NCI-H2081 (cell line): ENCODE measurements around the gene CSAD.
"Not testable (repeated sequence)": the region's sequence is repeated elsewhere in the genome, so short reads cannot be mapped to it uniquely, and the experiment has no call there.

Source experiments
- DNase-seq, 2 experiments: peaks; one replicate each; lab custom pipeline; 2025; lab: John Stamatoyannopoulos, UW

CSAD gene

DNA sequence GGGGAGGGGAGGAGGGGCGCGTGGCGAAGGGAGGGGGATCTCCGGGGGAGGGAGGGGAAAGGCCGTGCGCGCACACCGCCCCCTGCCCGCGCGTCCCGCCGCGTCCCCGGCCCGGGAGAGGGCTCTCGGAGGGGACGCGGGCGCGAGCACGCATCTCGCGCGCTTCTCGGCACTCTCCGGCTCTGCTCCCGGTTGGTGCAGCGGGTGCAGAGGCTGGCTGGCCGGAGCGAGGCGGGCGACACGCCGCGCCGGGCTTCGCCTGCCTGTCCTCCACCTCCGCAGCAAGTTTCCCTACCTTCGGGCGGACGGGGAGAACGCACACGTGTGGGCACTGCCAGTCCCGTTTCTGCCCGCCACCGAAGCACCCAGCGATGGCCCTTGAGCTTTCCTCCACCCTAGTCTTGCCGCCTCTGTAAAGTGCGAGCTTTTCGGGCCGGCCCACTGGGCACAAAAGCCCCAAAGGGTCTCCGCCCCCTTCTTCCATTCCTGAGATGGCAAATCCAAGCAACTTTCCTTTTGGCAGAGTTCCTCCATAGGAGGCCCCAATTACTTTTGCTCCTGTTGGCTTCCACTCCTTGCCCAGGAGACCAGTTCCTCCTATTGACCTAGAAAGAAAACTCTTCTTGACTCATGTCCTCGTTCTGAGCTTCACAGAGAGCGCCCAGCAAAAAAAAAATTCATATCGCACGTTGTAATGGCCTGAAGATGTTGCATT, 363 bp upstream of the CSAD start:
- peak; percentile 84 to 89 for DNase-seq

DNA sequence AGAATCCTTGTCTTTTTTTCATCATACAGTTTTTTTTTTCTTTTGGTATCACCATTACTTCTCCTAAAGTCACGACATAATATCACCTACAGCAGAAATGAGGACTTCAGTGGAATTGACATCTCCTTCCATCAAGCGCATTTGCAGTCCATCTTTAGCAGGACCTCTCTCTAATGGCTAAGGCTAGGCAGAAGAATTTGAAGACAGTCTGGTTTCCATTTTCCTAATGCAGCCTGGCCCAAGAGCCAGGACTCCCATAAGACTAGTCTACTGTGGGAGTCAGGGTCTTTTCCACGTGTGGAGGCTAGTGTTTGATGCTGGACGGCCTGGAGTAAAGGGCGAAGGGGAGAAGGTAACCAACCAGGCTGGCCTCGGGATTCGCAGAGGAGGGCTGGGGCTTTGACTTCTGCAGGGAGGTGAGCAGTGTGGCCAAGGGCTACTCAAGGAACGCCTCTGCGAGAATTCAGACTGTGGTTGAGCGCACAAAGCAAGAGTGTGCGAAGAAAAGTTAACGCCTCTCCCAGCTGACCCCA, 972 bp downstream of the CSAD start:
- no peak for DNase-seq

DNA sequence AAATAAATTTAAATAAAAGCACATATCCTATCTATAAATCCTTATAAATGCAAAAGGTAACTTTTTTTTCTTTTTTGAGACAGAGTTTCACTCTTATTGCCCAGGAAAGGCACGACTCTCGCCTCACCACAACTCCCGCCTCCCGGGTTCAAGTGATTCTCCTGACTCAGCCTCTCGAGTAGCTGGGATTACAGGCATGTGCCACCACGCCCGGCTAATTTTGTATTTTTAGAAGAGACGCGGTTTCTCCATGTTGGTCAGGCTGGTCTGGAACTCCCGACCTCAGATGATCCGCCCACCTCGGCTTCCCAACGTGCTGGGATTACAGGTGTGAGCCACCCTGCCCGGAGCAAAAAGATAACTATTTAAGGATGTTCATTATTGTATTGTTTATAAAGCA, 1.9 kb downstream of the CSAD start:
- DNase-seq: not testable (repeated sequence)

DNA sequence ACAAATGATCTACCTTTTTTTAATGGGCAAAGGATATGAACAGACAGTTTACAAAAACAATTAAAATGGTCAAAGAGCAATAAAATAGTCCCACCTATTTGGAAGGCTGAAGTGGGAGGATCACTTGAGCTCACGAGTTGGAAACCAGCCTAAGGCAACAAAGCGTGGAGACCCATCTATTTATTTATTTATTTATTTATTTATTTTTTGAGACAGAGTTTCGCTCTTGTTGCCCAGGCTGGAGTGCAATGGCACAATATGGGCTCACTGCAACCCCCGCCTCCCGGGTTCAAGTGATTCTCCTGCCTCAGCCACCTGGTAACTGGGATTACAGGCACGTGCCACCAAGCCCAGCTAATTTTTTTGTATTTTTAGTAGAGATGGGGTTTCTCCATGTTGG, 3.3 kb downstream of the CSAD start:
- not testable (repeated sequence) for DNase-seq

DNA sequence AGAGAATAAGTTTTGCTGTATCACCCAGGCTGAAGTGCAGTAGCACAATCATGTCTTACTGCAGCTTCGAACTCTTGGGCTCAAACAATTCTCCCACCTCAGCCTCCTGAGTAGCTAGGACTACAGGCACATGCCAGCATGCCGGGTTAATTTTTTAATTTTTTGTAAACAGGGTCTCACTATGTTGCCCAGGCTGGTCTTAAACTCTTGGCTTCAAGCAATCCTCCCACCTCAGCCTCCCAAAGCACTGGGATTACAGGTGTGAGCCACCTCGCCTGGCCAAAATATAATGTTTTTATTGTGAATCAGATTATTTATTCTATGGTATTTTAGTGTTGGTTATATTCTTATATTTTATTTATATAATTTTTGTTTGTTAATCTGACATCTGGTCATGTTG, 4.0 kb downstream of the CSAD start:
- no peak for DNase-seq

DNA sequence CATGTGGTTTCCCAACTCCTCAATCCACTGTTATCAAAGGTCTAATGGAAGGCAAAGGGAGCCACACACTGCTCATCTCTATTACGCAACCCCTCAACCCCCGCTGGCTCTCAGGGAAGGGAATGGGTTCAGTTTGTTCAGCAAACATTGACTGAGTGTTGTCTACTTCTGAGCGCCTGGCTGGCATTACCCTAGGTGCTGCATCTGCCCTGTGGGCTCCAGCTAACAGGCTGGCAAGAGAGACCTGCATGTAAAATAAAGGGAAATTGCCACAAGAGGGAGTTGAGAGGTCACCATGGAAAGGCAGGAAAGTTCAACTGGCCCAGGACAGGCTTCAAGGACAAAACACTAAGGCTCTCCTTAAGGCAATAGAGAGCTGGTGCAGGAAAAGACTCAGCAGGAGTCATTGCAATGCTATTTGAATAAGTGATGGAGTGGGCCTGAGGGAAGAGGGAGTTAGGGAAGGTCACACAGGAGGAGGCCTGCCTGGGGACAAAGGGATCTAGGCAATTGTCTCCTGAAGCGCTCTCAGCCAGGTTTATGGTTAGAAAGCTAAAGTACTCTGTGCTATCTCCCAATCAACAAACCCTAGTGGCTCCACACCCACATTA, 5.7 kb downstream of the CSAD start:
- DNase-seq: peak; percentile 57 to 82

DNA sequence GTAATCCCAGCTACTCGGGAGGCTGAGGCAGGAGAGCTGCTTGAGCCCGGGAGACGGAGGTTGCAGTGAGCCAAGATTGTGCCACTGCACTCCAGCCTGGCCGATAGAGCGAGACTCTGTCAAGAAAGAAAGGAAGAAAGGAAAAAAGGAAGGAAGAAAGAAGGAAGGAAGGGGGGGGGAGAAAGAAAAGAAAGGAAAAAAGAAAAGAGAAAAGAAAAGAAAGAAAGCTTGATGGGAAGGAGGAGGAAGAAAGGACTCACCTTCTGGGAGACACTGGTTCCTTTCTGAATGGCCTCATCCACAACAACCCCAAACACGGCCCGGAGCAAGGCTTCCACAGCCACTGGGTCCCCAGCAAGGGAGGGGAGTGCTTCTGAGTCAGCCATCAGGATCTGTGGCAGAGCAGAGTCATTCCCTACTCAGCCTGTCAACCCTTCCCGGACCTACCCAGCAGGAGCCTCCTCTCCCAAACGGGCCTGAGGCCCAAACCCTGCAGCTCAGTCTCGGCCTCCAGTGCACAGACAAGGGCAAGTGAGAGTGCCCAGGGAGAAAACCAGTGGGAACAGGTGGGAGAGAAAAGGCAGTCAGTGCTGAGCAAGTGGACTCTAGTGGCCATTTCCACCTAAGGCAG, 7.5 kb downstream of the CSAD start:
- no peak for DNase-seq

DNA sequence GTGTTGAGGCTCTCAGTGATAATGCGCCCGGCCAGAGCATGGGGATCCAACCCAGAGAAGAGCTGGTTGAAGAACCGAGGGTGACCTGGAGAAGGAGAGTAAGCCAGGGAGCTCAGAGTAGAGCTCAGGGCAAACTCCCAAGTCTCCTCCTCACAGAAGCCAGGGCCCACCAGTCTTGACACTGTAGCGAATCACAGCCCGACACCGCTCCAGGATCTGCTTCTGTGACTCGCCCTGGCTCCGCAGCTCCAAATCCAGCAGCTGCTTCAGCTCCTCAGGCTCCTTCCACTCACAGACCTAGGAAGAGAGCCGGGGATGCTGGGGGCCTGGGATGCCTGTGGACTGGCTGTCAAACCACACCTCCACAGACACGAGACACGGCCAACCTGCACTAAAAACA, 8.4 kb downstream of the CSAD start:
- DNase-seq: no peak

DNA sequence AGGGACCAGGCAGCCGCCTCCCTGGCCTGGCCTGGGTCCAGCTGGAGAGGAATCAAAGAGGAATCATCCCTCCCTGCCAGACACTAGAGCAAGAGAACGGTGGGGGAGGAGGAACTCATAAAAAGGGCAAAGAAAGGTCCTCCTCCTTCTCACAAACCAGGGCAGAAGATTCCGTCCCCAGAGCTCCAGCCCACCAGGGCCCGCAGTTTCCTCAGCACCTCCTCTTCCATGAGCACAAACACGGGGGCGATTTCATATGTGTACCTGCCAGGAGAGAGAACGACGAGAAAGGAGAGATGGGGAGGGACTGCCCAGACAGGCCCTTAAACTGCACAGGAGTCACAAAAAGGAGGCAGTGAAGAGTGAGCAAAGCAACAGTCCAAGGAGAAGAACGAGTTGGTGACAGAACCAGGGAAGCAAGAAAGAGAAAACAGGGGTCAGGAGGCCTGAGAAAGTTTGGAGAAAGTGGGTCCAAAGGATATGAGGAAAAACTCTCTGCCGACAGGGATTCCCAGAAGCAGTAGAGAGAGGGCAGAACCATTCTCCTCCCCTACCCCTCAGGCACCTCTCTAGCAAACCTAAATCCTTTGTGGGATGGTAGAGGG, 8.9 kb downstream of the CSAD start:
- no peak for DNase-seq

DNA sequence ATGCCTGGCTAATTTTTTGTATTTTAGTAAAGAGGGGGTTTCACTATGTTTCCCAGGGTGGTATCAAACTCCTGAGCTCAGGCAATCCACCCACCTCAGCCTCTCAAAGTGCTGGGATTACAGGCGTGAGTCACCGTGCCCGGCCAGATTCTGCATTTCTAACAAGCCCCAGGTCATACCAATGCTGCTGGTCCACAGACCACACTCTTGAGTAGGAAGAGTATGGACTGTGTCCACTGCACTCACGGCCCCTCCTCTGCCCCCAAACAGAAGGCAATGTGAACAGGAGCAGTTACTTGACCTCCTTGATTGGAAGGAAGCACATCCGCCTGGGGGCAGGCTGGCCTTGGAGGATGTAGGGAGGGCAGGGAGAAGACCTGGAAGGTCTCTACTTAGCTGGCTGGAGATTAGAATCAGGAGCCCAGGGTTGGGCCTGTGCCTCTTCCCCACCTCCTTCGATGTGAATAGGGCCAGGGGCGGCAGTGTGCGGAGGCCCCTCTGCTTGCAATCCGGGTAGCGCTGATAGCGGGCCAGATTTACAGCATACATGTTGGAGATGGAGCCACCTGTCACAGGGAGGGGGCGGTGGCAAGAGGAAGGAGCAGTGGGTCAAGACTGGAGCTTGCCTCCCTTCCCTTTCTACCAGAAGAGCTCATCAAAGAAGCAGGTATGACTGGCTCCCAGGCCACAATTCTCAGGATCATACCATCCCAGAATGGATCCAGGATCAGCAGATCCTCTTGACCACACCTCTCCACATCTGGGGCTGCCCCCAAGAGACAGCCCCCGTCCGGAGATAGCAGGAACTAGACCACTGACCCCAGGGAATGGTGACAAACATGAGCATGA, 9.6 kb downstream of the CSAD start:
- no peak for DNase-seq

DNA sequence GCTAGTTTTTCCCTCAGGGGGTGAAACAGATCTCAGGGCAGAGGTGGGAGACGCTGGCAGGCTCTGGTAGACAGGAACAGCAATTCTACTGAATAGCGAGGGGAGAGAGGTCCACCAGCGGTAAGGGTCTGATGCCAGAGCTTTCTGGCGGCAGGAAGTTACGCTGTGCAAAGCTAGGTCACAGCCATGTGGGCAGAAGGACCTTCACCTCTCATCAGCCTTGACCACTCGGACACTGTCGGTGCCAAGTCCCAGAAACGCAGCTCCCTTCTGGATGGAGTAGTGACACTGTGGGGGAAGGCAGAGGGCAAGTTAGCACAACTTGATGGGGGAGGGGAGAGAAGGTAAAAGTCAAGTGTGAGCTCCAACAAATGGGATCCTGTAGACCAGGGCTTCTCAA, 10.5 kb downstream of the CSAD start:
- DNase-seq: no peak

DNA sequence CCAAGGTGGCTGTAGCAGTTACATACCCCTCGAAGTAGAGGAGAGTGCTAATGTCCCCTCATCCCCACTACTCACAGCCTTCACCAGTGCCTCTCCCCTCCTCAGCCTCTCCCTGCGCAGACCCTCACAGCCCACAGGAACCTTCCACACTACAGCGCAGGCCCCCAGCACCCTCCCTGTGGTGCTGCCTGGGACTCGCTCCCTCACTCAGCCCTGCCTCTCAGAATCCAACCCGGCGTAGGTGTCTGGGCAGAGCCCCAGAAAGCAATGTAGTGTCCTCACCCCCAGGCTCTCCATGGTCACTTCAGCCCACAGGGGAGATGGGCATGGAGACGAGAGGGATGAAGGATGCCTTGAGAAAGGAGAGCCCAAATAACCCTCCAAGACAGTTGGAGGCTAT, 11.1 kb downstream of the CSAD start:
- DNase-seq: no peak

DNA sequence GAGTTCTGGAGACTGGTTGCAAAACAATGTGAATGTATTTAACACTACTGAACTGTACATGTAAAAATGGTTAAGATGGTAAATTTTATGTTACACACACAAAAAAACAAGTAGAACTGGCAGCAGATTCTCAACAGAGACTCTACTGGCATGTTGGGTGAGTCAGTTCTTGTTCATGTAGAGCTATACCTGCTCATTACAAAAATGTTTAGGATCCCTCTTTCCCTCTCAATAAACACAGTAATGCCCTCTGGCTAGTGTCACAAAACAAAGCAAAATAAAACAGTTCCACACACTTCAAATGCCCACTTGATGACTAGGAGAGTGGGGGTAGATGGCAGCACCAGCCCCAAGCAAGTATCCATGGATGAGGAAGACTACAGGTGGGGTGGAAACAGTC, 13.9 kb downstream of the CSAD start:
- DNase-seq: no peak

DNA sequence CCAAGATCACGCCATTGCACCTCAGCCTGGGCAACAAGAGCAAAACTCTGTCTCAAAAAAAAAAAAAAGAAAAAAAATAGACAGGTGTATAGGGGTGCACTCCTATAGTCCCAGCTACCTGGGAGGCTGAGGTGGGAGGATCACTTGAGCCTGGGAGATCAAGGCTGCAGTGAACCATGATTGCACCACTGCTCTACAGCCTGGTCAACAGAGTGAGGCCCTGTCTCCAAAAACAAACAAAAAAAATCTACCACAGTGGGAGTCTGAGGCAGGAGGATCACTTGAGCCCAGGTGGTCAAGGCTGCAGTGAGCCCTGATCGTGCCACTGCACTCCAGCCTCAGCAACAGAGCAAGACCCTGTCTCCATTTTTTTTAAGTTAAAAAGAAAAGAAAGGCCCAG, 17.7 kb downstream of the CSAD start:
- DNase-seq: not testable (repeated sequence)

DNA sequence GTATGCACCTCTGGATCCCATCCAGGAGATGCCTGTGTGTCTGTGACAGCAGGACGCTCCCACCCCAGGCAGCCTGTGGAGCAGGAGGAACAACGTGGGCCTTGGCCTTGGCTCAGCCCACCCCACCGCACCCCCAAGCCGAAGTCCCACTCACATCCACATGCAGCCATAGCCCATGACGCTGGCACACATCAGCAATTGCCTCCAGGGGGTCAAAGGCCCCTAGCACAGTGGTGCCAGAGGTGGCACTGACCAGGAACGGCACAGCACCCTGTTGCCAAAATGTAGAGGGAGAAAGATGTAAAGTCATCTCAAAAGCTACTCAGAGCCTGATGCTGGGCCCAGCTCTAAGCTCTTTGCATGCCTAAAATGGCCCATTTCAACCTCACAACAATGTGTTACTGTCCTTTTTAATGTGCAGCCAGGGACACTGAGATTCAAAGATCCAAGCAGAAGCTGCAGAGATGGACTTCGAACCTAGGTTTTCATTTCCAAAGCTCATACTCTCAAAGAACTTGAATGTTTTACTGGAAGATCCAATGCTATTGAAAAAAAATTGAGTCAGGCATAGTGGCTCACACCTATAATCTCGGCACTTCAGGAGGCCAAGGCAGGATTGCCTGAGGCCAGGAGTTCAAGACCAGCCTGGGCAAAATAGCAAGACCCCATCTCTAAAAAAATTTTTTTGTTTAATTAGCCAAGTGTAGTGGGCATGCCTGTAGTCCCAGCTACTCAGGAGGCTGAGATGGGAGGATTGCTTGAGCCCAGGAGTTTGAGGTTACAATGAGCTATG, 19.4 kb downstream of the CSAD start:
- no peak for DNase-seq

DNA sequence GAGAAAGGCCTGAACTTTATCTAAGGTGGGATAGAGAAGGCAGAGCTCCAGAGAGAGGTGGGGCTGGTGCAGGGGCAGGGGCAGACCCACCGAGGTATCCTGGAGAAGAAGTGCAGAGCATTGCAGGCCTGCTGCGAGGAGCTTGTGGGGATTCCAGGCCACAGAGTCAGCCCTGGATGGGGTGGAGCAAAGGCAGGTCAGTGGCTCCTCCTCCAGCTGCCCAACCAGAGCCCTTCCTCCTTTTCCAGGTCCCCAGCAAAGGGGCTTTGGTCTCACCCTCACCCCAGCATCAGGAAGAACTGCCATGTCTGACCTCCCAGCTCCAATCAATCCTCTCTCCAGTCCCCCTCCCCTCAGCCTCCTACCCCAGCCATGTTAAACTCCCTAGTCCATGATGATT, 20.1 kb downstream of the CSAD start:
- DNase-seq: no peak

DNA sequence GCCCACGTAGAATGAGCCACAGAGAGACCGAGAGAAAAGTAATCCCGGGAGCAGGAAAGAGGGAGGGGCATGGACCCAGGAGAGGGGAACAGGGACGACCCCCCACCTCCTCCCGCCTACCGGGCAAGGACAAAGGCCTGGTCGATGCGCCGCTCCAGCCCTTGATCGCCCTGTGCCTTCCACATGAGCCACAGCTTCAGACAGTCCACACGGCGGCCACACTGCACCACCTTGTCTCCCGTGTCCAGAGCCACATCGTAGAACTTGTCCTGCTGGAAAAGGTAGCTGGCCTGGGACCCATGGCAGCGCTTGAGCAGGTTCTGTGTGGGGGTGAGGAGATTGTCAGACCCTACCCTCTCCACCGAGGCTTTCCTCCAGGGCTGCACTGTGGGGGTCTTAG, 20.7 kb downstream of the CSAD start:
- no peak for DNase-seq

DNA sequence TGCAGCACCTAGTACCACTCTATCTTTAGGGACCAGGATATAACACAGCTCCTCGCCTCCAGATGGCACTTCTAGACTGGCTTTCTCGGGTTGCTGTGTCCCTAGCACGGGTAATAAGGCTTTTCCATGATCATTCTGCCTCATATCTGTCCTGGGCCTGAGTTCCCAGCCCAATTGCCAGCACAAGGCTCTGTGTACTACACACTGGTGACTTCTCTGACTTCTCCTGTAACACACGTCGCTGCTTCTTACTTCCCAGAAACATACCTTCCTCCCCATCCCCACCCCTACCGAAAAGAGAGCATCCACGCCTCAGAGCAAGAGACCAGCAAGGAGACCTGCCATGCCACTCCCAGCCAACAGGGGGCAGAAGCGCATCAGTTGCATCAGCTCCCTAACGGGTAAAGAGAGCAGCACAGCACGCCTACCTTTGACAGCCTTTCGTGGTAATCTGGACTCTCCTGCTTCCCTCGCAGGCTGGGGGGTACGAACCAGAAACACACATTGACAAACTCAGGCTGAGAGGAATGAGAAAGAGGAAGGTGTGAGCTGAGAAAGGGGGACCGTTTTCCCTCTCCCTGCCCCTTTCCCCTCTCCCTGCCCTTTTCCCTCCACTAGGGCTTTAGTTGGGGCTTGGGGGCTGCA, 21.4 kb downstream of the CSAD start:
- peak; percentile 81 to 84 for DNase-seq

DNA sequence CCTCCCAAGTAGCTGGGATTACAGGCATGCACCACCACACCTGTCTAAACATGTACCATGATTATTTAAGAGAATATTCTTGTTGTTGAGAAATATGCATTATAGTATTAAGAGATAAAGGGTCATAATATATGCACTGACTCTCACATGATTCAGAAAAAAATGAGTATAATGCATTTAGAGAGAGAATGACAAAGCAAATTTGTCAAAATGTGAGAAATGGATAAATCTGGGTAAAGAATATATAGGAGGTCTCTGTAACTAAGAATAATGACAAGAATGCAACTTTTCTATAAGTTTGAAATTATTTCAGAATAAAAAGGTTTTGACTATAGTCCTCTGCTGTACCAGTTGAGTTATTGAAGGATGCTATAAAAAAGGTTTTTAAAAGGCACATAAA, 28.3 kb downstream of the CSAD start:
- DNase-seq: no peak

DNA sequence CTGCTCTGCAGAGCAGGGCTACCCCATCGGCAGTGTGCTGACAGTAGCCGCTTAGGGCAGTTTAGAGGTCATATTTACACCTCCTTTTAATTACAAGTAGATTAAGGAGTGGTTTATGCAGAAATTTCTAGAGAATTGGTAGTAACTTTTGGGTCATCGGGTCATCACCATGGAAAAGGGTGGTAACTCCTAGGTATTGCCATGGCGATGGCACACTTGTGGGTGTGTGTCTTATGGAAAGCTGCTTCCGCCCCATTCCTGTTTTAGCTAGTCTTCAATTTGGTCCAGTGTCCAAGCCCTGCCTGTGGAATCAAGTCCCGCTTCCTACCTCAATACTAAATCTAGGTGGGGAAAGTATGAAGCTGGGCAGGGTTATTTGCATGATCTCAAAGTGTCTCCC, 29.7 kb downstream of the CSAD start:
- no peak for DNase-seq

DNA sequence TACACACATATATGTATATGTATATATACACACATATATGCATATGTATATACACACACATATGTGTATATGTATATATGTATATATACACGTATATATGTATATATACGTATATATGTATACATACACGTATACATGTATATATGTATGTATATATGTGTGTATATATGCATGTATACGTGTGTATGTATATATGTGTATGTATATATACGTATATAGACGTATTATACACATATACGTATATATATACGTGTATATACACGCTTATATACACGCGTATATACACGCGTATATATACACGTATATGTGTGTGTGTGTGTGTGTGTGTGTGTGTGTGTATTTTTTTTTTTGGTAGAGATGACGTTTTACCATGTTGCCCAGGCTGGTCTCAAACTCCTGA, 33.1 kb downstream of the CSAD start:
- DNase-seq: no peak
